Mesendoderm (in vitro differentiated cells): ENCODE results near the gene AKAP6.

ENCODE experiments used
- DNase-seq: peaks from one replicate; pipeline ENCODE4 v3.0.0; 2013
- H2AK5ac ChIP-seq: 2 replicates; pipeline ENCODE4 v1.6.1; 2013; ENCODE audit warnings: low read length, inconsistent platforms
- H2BK120ac ChIP-seq: 2 replicates; pipeline ENCODE4 v1.6.1; 2013; ENCODE audit warnings: low read depth, mild to moderate bottlenecking, low read length, moderate library complexity, mixed read lengths
- H2BK15ac ChIP-seq: replicated peaks from 2 replicates; pipeline ENCODE4 v1.6.1; 2013; ENCODE audit warnings: low read depth, mild to moderate bottlenecking, moderate library complexity
- H2BK5ac ChIP-seq: 2 replicates; pipeline ENCODE4 v1.6.1; 2013; ENCODE audit warnings: low read length, inconsistent platforms
- H3K18ac ChIP-seq: 2 replicates; pipeline ENCODE4 v1.6.1; 2013; ENCODE audit warnings: mild to moderate bottlenecking, low read length, mixed read lengths
- H3K23ac ChIP-seq: one replicate; pipeline ENCODE4 v1.6.1; 2013; ENCODE audit warnings: low read length
- H3K27ac ChIP-seq: 2 replicates; pipeline ENCODE4 v1.5.1; 2013; ENCODE audit warnings: low read depth, mild to moderate bottlenecking, inconsistent platforms, low read length, moderate library complexity
- H3K27me3 ChIP-seq: 2 replicates; pipeline ENCODE4 v1.6.1; 2013; ENCODE audit warnings: low read length, control low read depth, mild to moderate bottlenecking, inconsistent platforms; ENCODE audit not compliant: insufficient read depth, poor library complexity
- H3K36me3 ChIP-seq: 2 replicates; pipeline ENCODE4 v1.6.1; 2013; ENCODE audit warnings: low read length, inconsistent platforms; ENCODE audit not compliant: control insufficient read depth, insufficient read depth
- H3K4ac ChIP-seq: one replicate; pipeline ENCODE4 v1.6.1; 2013; ENCODE audit warnings: low read depth, mild to moderate bottlenecking, low read length, moderate library complexity
- H3K4me1 ChIP-seq: 2 replicates; pipeline ENCODE4 v1.6.1; 2013; ENCODE audit warnings: low read depth, low read length, inconsistent platforms; ENCODE audit not compliant: control insufficient read depth
- H3K4me2 ChIP-seq: 2 replicates; pipeline ENCODE4 v1.6.1; 2013; ENCODE audit warnings: low read length
- H3K4me3 ChIP-seq: 2 replicates; pipeline ENCODE4 v1.5.1; 2013; ENCODE audit warnings: mild to moderate bottlenecking, low read length
- H3K56ac ChIP-seq: one replicate; pipeline ENCODE4 v1.6.1; 2013; ENCODE audit warnings: low read length
- H3K79me1 ChIP-seq: 2 replicates; pipeline ENCODE4 v1.6.1; 2013; ENCODE audit warnings: low read length, inconsistent platforms
- H3K79me2 ChIP-seq: 2 replicates; pipeline ENCODE4 v1.6.1; 2013; ENCODE audit warnings: mild to moderate bottlenecking, low read length; ENCODE audit not compliant: control insufficient read depth, insufficient read depth
- H3K9ac ChIP-seq: 2 replicates; pipeline ENCODE4 v1.6.1; 2013; ENCODE audit warnings: low read length, inconsistent platforms
- H4K5ac ChIP-seq: one replicate; pipeline ENCODE4 v1.6.1; 2013; ENCODE audit warnings: low read length
- H4K8ac ChIP-seq: one replicate; pipeline ENCODE4 v1.6.1; 2013; ENCODE audit warnings: low read depth, mild to moderate bottlenecking, control low read depth, low read length, moderate library complexity
- WGBS: extraction: QIAGEN DNeasy Blood & Tissue Kit; methylation state at CpG from one replicate; pipeline ENCODE4 v1.1.7; 2013; ENCODE audit warnings: low lambda C conversion rate, missing lambda C conversion rate; ENCODE audit not compliant: insufficient coverage; ENCODE audit errors: extremely low coverage; 5-methylcytosine and 5-hydroxymethylcytosine counted together

AKAP6 gene

GRCh38 chr14:32509632-32510187, 180.6 kb downstream of the AKAP6 start:
- Histone ChIP-seq H3K4me2 (no peak overlapping the region), H4K8ac (no peak overlapping the region), H3K36me3 (no peaks in the 10 kb centered on the region), H3K27me3 (no peaks in the 10 kb centered on the region), H3K79me1 (no peaks in the 10 kb centered on the region), H4K5ac (no peak overlapping the region), H3K79me2 (no peaks in the 10 kb centered on the region), H3K9ac (no peak overlapping the region), H3K18ac (no peak overlapping the region), H3K4me3 (no peak overlapping the region), H2AK5ac (no peak overlapping the region), H2BK5ac (no peak overlapping the region), H3K4me1 (no peaks in the 10 kb centered on the region), H3K56ac (no peak overlapping the region), H2BK15ac (no peak overlapping the region), H2BK120ac (no peak overlapping the region), H3K27ac (no peak overlapping the region), H3K23ac (no peak overlapping the region), H3K4ac (no peak overlapping the region)
- no CpG with 5 or more reads among the region's 10 CpGs for WGBS
- no peak for DNase-seq

- no peak overlapping the region for H4K5ac ChIP-seq
- H3K4me2 ChIP-seq, result no peak overlapping the region
- no peak for DNase-seq
- no peak overlapping the region for H3K4ac ChIP-seq
- no peak overlapping the region for H3K18ac ChIP-seq
- H2BK120ac ChIP-seq, result no peak overlapping the region
- no peaks in the 10 kb centered on the region for H3K36me3 ChIP-seq
- no peaks in the 10 kb centered on the region for H3K4me1 ChIP-seq
- H3K56ac ChIP-seq, result no peak overlapping the region
- no peaks in the 10 kb centered on the region for H3K79me1 ChIP-seq
- H2BK5ac ChIP-seq, result no peak overlapping the region
- H2BK15ac ChIP-seq, result no peak overlapping the region
- H3K9ac ChIP-seq, result no peak overlapping the region
- no peak overlapping the region for H2AK5ac ChIP-seq
- no peak overlapping the region for H3K23ac ChIP-seq
- no peaks in the 10 kb centered on the region for H3K79me2 ChIP-seq
- no CpG with 5 or more reads among the region's 3 CpGs for WGBS
- H3K4me3 ChIP-seq, result no peak overlapping the region
- no peak overlapping the region for H4K8ac ChIP-seq
- H3K27ac ChIP-seq, result no peak overlapping the region
- no peaks in the 10 kb centered on the region for H3K27me3 ChIP-seq
These were observed 181.7 kb downstream of the AKAP6 start for GRCh38 chr14:32510815-32511214.

- no peak for DNase-seq
- no peak overlapping the region for H3K4me3 ChIP-seq
- no peak overlapping the region for H3K23ac ChIP-seq
- H4K8ac ChIP-seq, result no peak overlapping the region
- H2BK120ac ChIP-seq, result no peak overlapping the region
- H3K4me1 ChIP-seq, result no peaks in the 10 kb centered on the region
- no peak overlapping the region for H2BK15ac ChIP-seq
- no peaks in the 10 kb centered on the region for H3K36me3 ChIP-seq
- H3K9ac ChIP-seq, result no peak overlapping the region
- H4K5ac ChIP-seq, result no peak overlapping the region
- WGBS, result no CpG with 5 or more reads among the region's 3 CpGs
- no peak overlapping the region for H3K4me2 ChIP-seq
- H2AK5ac ChIP-seq, result no peak overlapping the region
- H3K4ac ChIP-seq, result no peak overlapping the region
- H3K27me3 ChIP-seq, result no peaks in the 10 kb centered on the region
- H3K79me2 ChIP-seq, result no peaks in the 10 kb centered on the region
- H3K27ac ChIP-seq, result no peak overlapping the region
- no peaks in the 10 kb centered on the region for H3K79me1 ChIP-seq
- H3K18ac ChIP-seq, result no peak overlapping the region
- no peak overlapping the region for H3K56ac ChIP-seq
- H2BK5ac ChIP-seq, result no peak overlapping the region
These were observed 183.2 kb downstream of the AKAP6 start for GRCh38 chr14:32512348-32512747.

DNA sequence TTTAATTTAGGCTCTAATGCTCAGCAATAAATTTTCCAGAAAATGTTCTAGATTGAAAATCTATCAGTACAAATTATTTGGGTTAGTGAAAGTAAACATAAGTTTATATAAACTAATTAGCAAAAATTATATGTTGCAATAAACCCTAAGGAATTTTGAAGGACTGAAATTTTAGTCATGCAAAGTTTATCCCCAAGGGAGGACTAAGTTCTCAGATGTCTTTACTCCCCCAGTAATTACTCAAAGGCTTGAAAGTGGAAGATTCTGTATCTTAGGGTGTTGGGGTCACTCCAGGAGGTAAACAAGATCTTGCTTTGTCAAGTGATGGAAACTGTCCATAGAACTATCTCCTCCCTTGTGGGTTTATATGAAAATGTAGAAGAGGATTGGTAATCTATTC, 183.7 kb downstream of the AKAP6 start:
- H3K79me1 ChIP-seq, result no peaks in the 10 kb centered on the region
- H3K36me3 ChIP-seq, result no peaks in the 10 kb centered on the region
- H3K4me2 ChIP-seq, result no peak overlapping the region
- no peak for DNase-seq
- no peak overlapping the region for H4K5ac ChIP-seq
- H2AK5ac ChIP-seq, result no peak overlapping the region
- H3K56ac ChIP-seq, result no peak overlapping the region
- no peak overlapping the region for H2BK15ac ChIP-seq
- no peak overlapping the region for H3K4ac ChIP-seq
- H4K8ac ChIP-seq, result no peak overlapping the region
- H3K9ac ChIP-seq, result no peak overlapping the region
- no peaks in the 10 kb centered on the region for H3K27me3 ChIP-seq
- no peak overlapping the region for H3K18ac ChIP-seq
- no peak overlapping the region for H2BK120ac ChIP-seq
- H3K4me3 ChIP-seq, result no peak overlapping the region
- no peak overlapping the region for H3K23ac ChIP-seq
- no peak overlapping the region for H2BK5ac ChIP-seq
- H3K27ac ChIP-seq, result no peak overlapping the region
- H3K79me2 ChIP-seq, result no peaks in the 10 kb centered on the region
- H3K4me1 ChIP-seq, result no peaks in the 10 kb centered on the region

GRCh38 chr14:32513571-32514009, 184.5 kb downstream of the AKAP6 start:
- Histone ChIP-seq H3K9ac (no peak overlapping the region), H4K8ac (no peak overlapping the region), H3K4me2 (no peak overlapping the region), H2BK120ac (no peak overlapping the region), H2BK5ac (no peak overlapping the region), H2AK5ac (no peak overlapping the region), H3K4ac (no peak overlapping the region), H4K5ac (no peak overlapping the region), H3K79me2 (no peaks in the 10 kb centered on the region), H3K79me1 (no peaks in the 10 kb centered on the region), H3K27me3 (no peaks in the 10 kb centered on the region), H2BK15ac (no peak overlapping the region), H3K36me3 (no peaks in the 10 kb centered on the region), H3K4me3 (no peak overlapping the region), H3K18ac (no peak overlapping the region), H3K23ac (no peak overlapping the region), H3K4me1 (no peaks in the 10 kb centered on the region), H3K27ac (no peak overlapping the region), H3K56ac (no peak overlapping the region)
- no CpG with 5 or more reads among the region's 1 CpG for WGBS
- no peak for DNase-seq

DNA sequence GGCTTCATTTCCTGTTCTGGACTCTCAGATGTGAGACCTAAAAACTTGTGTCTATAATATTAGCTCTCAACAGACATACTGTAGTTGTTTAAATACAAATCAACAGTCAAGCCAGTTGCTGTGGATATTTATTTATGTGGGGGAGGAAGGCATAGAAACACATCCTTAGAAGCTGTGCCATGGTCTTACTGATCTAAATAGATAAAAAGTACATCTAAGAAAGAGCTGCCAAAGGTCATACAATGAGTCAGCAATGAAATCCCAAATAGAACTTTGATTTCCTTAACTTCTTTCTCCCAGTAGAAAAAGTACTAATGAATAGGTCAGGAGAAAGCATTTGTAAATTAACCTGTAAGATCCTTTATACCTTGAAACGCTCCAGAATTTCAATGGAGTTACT, 185.1 kb downstream of the AKAP6 start:
- H2BK5ac ChIP-seq, result no peak overlapping the region
- no peak overlapping the region for H2AK5ac ChIP-seq
- H3K56ac ChIP-seq, result no peak overlapping the region
- no peak overlapping the region for H3K23ac ChIP-seq
- no peaks in the 10 kb centered on the region for H3K79me2 ChIP-seq
- H2BK120ac ChIP-seq, result no peak overlapping the region
- no peak overlapping the region for H4K8ac ChIP-seq
- no peak overlapping the region for H3K9ac ChIP-seq
- H3K4ac ChIP-seq, result no peak overlapping the region
- H4K5ac ChIP-seq, result no peak overlapping the region
- no peak overlapping the region for H3K18ac ChIP-seq
- DNase-seq, result no peak
- H3K27ac ChIP-seq, result no peak overlapping the region
- no peaks in the 10 kb centered on the region for H3K36me3 ChIP-seq
- no CpG with 5 or more reads among the region's 1 CpG for WGBS
- no peaks in the 10 kb centered on the region for H3K4me1 ChIP-seq
- no peaks in the 10 kb centered on the region for H3K27me3 ChIP-seq
- no peak overlapping the region for H3K4me3 ChIP-seq
- H2BK15ac ChIP-seq, result no peak overlapping the region
- no peaks in the 10 kb centered on the region for H3K79me1 ChIP-seq
- H3K4me2 ChIP-seq, result no peak overlapping the region
